Measurements from ENCODE around the gene ITGAE. TPM values are rescaled to one million over a fixed set of nuclear protein-coding genes. Genes with fewer than 3 reads are reported as not detected.
"Not testable (repeated sequence)": the region's sequence is repeated elsewhere in the genome, so short reads cannot be mapped to it uniquely, and the experiment has no call there.

ITGAE gene
- total and polyA plus RNA-seq, 5 donors from 2014 or later: 14.2 to 46.4 (median 36.9) TPM

- ATAC-seq (ENCODE audit: low read depth in 2 of 2) (no peak), DNase-seq (no peak)
- Mint-ChIP-seq H3K4me1 (peaks cover 0 to 29% (median 14%) of the 10 kb centered on the region in 4 donors), H3K27me3 (no peaks in the 10 kb centered on the region), H3K27ac (peak overlapping the region in 1 of 3 donors; percentile 73), H3K4me3 (no peak overlapping the region), H3K9me3 (no peaks in the 10 kb centered on the region), H3K36me3 (no peaks in the 10 kb centered on the region)
- H3K4me3 ChIP-seq (ENCODE audit: low read depth, low read length): no peak overlapping the region
- no peaks in the 10 kb centered on the region for H3K27me3 ChIP-seq (ENCODE audit: control insufficient read depth, insufficient read depth, low read length)
- H3K4me1 ChIP-seq (ENCODE audit: control insufficient read depth, insufficient read depth, low read length, poor library complexity, severe bottlenecking): peaks cover 21% of the 10 kb centered on the region
- no peaks in the 10 kb centered on the region for H3K36me3 ChIP-seq (ENCODE audit: control insufficient read depth, insufficient read depth, low read length)
- no peaks in the 10 kb centered on the region for H3K9me3 ChIP-seq (ENCODE audit: control insufficient read depth in 2 of 2, low read length in 2 of 2)
- H3K27ac ChIP-seq (ENCODE audit: insufficient read depth, low read length, poor library complexity, severe bottlenecking): no peak overlapping the region
Measured at GRCh38 chr17:3798273-3799180, 2.5 kb downstream of the ITGAE start.

- no peaks in the 10 kb centered on the region for H3K36me3 Mint-ChIP-seq
- Histone ChIP-seq H3K4me1 (ENCODE audit: control insufficient read depth, insufficient read depth, low read length, poor library complexity, severe bottlenecking) (peaks cover 21% of the 10 kb centered on the region), H3K27me3 (ENCODE audit: control insufficient read depth, insufficient read depth, low read length) (no peaks in the 10 kb centered on the region), H3K9me3 (ENCODE audit: control insufficient read depth in 2 of 2, low read length in 2 of 2) (no peaks in the 10 kb centered on the region), H3K4me3 (ENCODE audit: low read depth, low read length) (no peak overlapping the region), H3K27ac (ENCODE audit: insufficient read depth, low read length, poor library complexity, severe bottlenecking) (no peak overlapping the region), H3K36me3 (ENCODE audit: control insufficient read depth, insufficient read depth, low read length) (no peaks in the 10 kb centered on the region)
- H3K9me3 Mint-ChIP-seq: no peaks in the 10 kb centered on the region
- peak overlapping the region; percentile 79 to 87 (median 85) for H3K27ac Mint-ChIP-seq
- peak; percentile 24 to 26 for ATAC-seq (ENCODE audit: low read depth in 2 of 2)
- peaks cover 4% of the 10 kb centered on the region for H3K27me3 Mint-ChIP-seq
- peaks cover under 1 to 27% (median 16%) of the 10 kb centered on the region in 4 donors for H3K4me1 Mint-ChIP-seq
- peak overlapping the region in 3 of 4 donors; percentile 22 to 71 (median 28) for H3K4me3 Mint-ChIP-seq
- no peak for DNase-seq
Measured at GRCh38 chr17:3796822-3797170, 4.2 kb downstream of the ITGAE start.

- no peaks in the 10 kb centered on the region for H3K27me3 ChIP-seq (ENCODE audit: control insufficient read depth, insufficient read depth, low read length)
- peaks cover 21% of the 10 kb centered on the region for H3K4me1 ChIP-seq (ENCODE audit: control insufficient read depth, insufficient read depth, low read length, poor library complexity, severe bottlenecking)
- Mint-ChIP-seq H3K9me3 (no peaks in the 10 kb centered on the region), H3K4me3 (peak overlapping the region; percentile 22 to 71 (median 42)), H3K36me3 (no peaks in the 10 kb centered on the region), H3K27ac (peak overlapping the region; percentile 79 to 87 (median 85)), H3K4me1 (peaks cover 4 to 30% (median 16%) of the 10 kb centered on the region in 4 donors), H3K27me3 (peaks cover 4% of the 10 kb centered on the region)
- peak overlapping the region; percentile 23 for H3K27ac ChIP-seq (ENCODE audit: insufficient read depth, low read length, poor library complexity, severe bottlenecking)
- H3K36me3 ChIP-seq (ENCODE audit: control insufficient read depth, insufficient read depth, low read length): no peaks in the 10 kb centered on the region
- H3K4me3 ChIP-seq (ENCODE audit: low read depth, low read length): no peak overlapping the region
- no peaks in the 10 kb centered on the region for H3K9me3 ChIP-seq (ENCODE audit: control insufficient read depth in 2 of 2, low read length in 2 of 2)
- ATAC-seq (ENCODE audit: low read depth in 2 of 2): peak; percentile 86
- peak; percentile 67 to 88 (median 68) for DNase-seq
Measured at GRCh38 chr17:3796110-3796821, 4.7 kb downstream of the ITGAE start.

- Histone ChIP-seq H3K4me1 (ENCODE audit: control insufficient read depth, insufficient read depth, low read length, poor library complexity, severe bottlenecking) (peaks cover 21% of the 10 kb centered on the region), H3K27me3 (ENCODE audit: control insufficient read depth, insufficient read depth, low read length) (no peaks in the 10 kb centered on the region), H3K27ac (ENCODE audit: insufficient read depth, low read length, poor library complexity, severe bottlenecking) (no peak overlapping the region), H3K36me3 (ENCODE audit: control insufficient read depth, insufficient read depth, low read length) (no peaks in the 10 kb centered on the region), H3K9me3 (ENCODE audit: control insufficient read depth in 2 of 2, low read length in 2 of 2) (no peaks in the 10 kb centered on the region), H3K4me3 (ENCODE audit: low read depth, low read length) (no peak overlapping the region)
- Mint-ChIP-seq H3K4me3 (peak overlapping the region in 3 of 4 donors; percentile 50 to 79 (median 54)), H3K27ac (peak overlapping the region in 2 of 3 donors; percentile 71 to 88), H3K4me1 (peaks cover 4 to 30% (median 16%) of the 10 kb centered on the region in 4 donors), H3K27me3 (peaks cover 4% of the 10 kb centered on the region), H3K9me3 (no peaks in the 10 kb centered on the region), H3K36me3 (no peaks in the 10 kb centered on the region)
- DNase-seq (peak in 1 of 3 donors; percentile 58), ATAC-seq (ENCODE audit: low read depth in 2 of 2) (peak; percentile 2 to 6)
Measured at GRCh38 chr17:3795390-3796102, 5.4 kb downstream of the ITGAE start.

- H3K9me3 Mint-ChIP-seq: no peaks in the 10 kb centered on the region
- H3K4me1 Mint-ChIP-seq: peaks cover 4 to 35% (median 16%) of the 10 kb centered on the region in 4 donors
- H3K36me3 Mint-ChIP-seq: no peaks in the 10 kb centered on the region
- H3K4me3 ChIP-seq (ENCODE audit: low read depth, low read length): no peak overlapping the region
- peak overlapping the region in 3 of 4 donors; percentile 50 to 79 (median 54) for H3K4me3 Mint-ChIP-seq
- peaks cover 21% of the 10 kb centered on the region for H3K4me1 ChIP-seq (ENCODE audit: control insufficient read depth, insufficient read depth, low read length, poor library complexity, severe bottlenecking)
- H3K27me3 Mint-ChIP-seq: peaks cover 4% of the 10 kb centered on the region
- no peaks in the 10 kb centered on the region for H3K9me3 ChIP-seq (ENCODE audit: control insufficient read depth in 2 of 2, low read length in 2 of 2)
- H3K27ac Mint-ChIP-seq: peak overlapping the region in 2 of 3 donors; percentile 71 to 88
- peak in 1 of 3 donors; percentile 20 for DNase-seq
- no peaks in the 10 kb centered on the region for H3K36me3 ChIP-seq (ENCODE audit: control insufficient read depth, insufficient read depth, low read length)
- peak; percentile 12 to 15 for ATAC-seq (ENCODE audit: low read depth in 2 of 2)
- H3K27me3 ChIP-seq (ENCODE audit: control insufficient read depth, insufficient read depth, low read length): no peaks in the 10 kb centered on the region
- no peak overlapping the region for H3K27ac ChIP-seq (ENCODE audit: insufficient read depth, low read length, poor library complexity, severe bottlenecking)
Measured at GRCh38 chr17:3794557-3795389, 6.2 kb downstream of the ITGAE start.

GRCh38 chr17:3794152-3794551, 6.8 kb downstream of the ITGAE start:
- H3K27me3 ChIP-seq (ENCODE audit: control insufficient read depth, insufficient read depth, low read length); H3K27ac Mint-ChIP-seq; H3K9me3 Mint-ChIP-seq; H3K36me3 ChIP-seq (ENCODE audit: control insufficient read depth, insufficient read depth, low read length); DNase-seq; H3K27me3 Mint-ChIP-seq; H3K36me3 Mint-ChIP-seq; H3K9me3 ChIP-seq (ENCODE audit: control insufficient read depth in 2 of 2, low read length in 2 of 2); ATAC-seq (ENCODE audit: low read depth in 2 of 2); H3K4me3 Mint-ChIP-seq; H3K4me3 ChIP-seq (ENCODE audit: low read depth, low read length); H3K27ac ChIP-seq (ENCODE audit: insufficient read depth, low read length, poor library complexity, severe bottlenecking): not testable (repeated sequence)
- peaks cover 21% of the 10 kb centered on the region for H3K4me1 ChIP-seq (ENCODE audit: control insufficient read depth, insufficient read depth, low read length, poor library complexity, severe bottlenecking)
- H3K4me1 Mint-ChIP-seq: peaks cover 4 to 37% (median 16%) of the 10 kb centered on the region in 4 donors

GRCh38 chr17:3793258-3793657, 7.7 kb downstream of the ITGAE start:
- H3K36me3 Mint-ChIP-seq; H3K4me3 ChIP-seq (ENCODE audit: low read depth, low read length); DNase-seq; H3K27me3 ChIP-seq (ENCODE audit: control insufficient read depth, insufficient read depth, low read length); H3K36me3 ChIP-seq (ENCODE audit: control insufficient read depth, insufficient read depth, low read length); H3K27me3 Mint-ChIP-seq; H3K27ac Mint-ChIP-seq; ATAC-seq (ENCODE audit: low read depth in 2 of 2); H3K9me3 ChIP-seq (ENCODE audit: control insufficient read depth in 2 of 2, low read length in 2 of 2); H3K4me3 Mint-ChIP-seq; H3K27ac ChIP-seq (ENCODE audit: insufficient read depth, low read length, poor library complexity, severe bottlenecking); H3K9me3 Mint-ChIP-seq: not testable (repeated sequence)
- H3K4me1 ChIP-seq (ENCODE audit: control insufficient read depth, insufficient read depth, low read length, poor library complexity, severe bottlenecking): peaks cover 23% of the 10 kb centered on the region
- peaks cover 4 to 36% (median 17%) of the 10 kb centered on the region in 4 donors for H3K4me1 Mint-ChIP-seq
